IPS-20b (cell line): ENCODE data around the gene AMIGO3.
A peak's percentile ranks its signal among the peaks of the same experiment; 100 is the strongest.

Experiments used
- H3K27ac ChIP-seq: one replicate; pipeline ENCODE4 v1.5.1; 2013; ENCODE audit warnings: low read length
- H3K27me3 ChIP-seq: 2 replicates; pipeline ENCODE4 v1.6.1; 2013; ENCODE audit warnings: mild to moderate bottlenecking, low read length, inconsistent platforms; ENCODE audit not compliant: insufficient read depth
- H3K36me3 ChIP-seq: 2 replicates; pipeline ENCODE4 v1.6.1; 2013; ENCODE audit warnings: low read depth, mild to moderate bottlenecking, inconsistent platforms, low read length, moderate library complexity; ENCODE audit not compliant: insufficient read depth
- H3K4me1 ChIP-seq: 2 replicates; pipeline ENCODE4 v1.6.1; 2013; ENCODE audit warnings: mild to moderate bottlenecking, control low read depth, inconsistent platforms, low read length, moderate library complexity; ENCODE audit not compliant: insufficient read depth
- H3K4me3 ChIP-seq: 2 replicates; pipeline ENCODE4 v1.5.1; 2013; ENCODE audit warnings: mild to moderate bottlenecking, low read length, inconsistent platforms
- H3K9ac ChIP-seq: 2 replicates; pipeline ENCODE4 v1.6.1; 2013; ENCODE audit warnings: low read depth, mild to moderate bottlenecking, inconsistent platforms, low read length, moderate library complexity
- H3K9me3 ChIP-seq: 2 replicates; pipeline ENCODE4 v1.6.1; 2013; ENCODE audit warnings: mild to moderate bottlenecking, low read depth, low read length, inconsistent platforms; ENCODE audit not compliant: insufficient read depth

The AMIGO3 gene

GRCh38 chr3:49723628-49724551 is 4.4 kb upstream of the AMIGO3 start, which contains the start of gene GMPPB:
Gene GMPPB, minus strand, starts transcription at chr3:49723951. Its CDS starts 225 bp downstream, at chr3:49723726.
- H3K27ac ChIP-seq: peak within 1 kb of the TSS; percentile 79

GRCh38 chr3:49723296-49723627 is 3.8 kb upstream of the AMIGO3 start:
- peak overlapping the region; percentile 99 for H3K4me3 ChIP-seq

More at GRCh38 chr3:49723628-49724551, 4.4 kb upstream of the AMIGO3 start, which contains the start of gene GMPPB:
- Histone ChIP-seq H3K4me3 (peak within 1 kb of the TSS; percentile 99), H3K27me3 (no peaks in the 10 kb centered on the region), H3K9me3 (no peaks in the 10 kb centered on the region), H3K9ac (peak within 1 kb of the TSS; percentile 95), H3K36me3 (peaks cover 52% of the 10 kb centered on the region), H3K4me1 (peaks cover 6% of the 10 kb centered on the region; the same call in 1 of the 2 replicates)

GRCh38 chr3:49722896-49723295 is 3.4 kb upstream of the AMIGO3 start:
- H3K27me3 ChIP-seq: no peaks in the 10 kb centered on the region
- peaks cover 6% of the 10 kb centered on the region; the same call in 1 of the 2 replicates for H3K4me1 ChIP-seq
- H3K36me3 ChIP-seq: peaks cover 48% of the 10 kb centered on the region
- H3K9ac ChIP-seq: peak overlapping the region; percentile 95; the same call in 1 of the 2 replicates
- H3K4me3 ChIP-seq: peak overlapping the region; percentile 99
- no peaks in the 10 kb centered on the region for H3K9me3 ChIP-seq
- no peak overlapping the region for H3K27ac ChIP-seq

More at GRCh38 chr3:49723296-49723627, 3.8 kb upstream of the AMIGO3 start:
- Histone ChIP-seq H3K27ac (no peak overlapping the region), H3K9me3 (no peaks in the 10 kb centered on the region), H3K9ac (peak overlapping the region; percentile 95), H3K27me3 (no peaks in the 10 kb centered on the region), H3K4me1 (peaks cover 6% of the 10 kb centered on the region; the same call in 1 of the 2 replicates), H3K36me3 (peaks cover 52% of the 10 kb centered on the region)

- Histone ChIP-seq H3K9me3 (no peaks in the 10 kb centered on the region), H3K9ac (no peak overlapping the region), H3K4me3 (peak overlapping the region; percentile 99; the same call in 1 of the 2 replicates), H3K27ac (no peak overlapping the region), H3K27me3 (no peaks in the 10 kb centered on the region), H3K36me3 (peaks cover 40% of the 10 kb centered on the region), H3K4me1 (peaks cover 6% of the 10 kb centered on the region; the same call in 1 of the 2 replicates)
Observed at GRCh38 chr3:49721896-49722781, 2.7 kb upstream of the AMIGO3 start.

- Histone ChIP-seq H3K9ac (no peak overlapping the region), H3K27ac (no peak overlapping the region), H3K9me3 (no peaks in the 10 kb centered on the region), H3K27me3 (no peaks in the 10 kb centered on the region), H3K4me3 (no peak overlapping the region), H3K4me1 (peaks cover 6% of the 10 kb centered on the region; the same call in 1 of the 2 replicates), H3K36me3 (peaks cover 34% of the 10 kb centered on the region)
Observed at GRCh38 chr3:49721596-49721895, 2.1 kb upstream of the AMIGO3 start.

GRCh38 chr3:49720855-49721595 is 1.5 kb upstream of the AMIGO3 start:
- Histone ChIP-seq H3K27ac (no peak overlapping the region), H3K4me3 (no peak overlapping the region), H3K27me3 (no peaks in the 10 kb centered on the region), H3K9me3 (no peaks in the 10 kb centered on the region), H3K4me1 (peaks cover 6% of the 10 kb centered on the region; the same call in 1 of the 2 replicates), H3K9ac (no peak overlapping the region), H3K36me3 (peaks cover 32% of the 10 kb centered on the region)

GRCh38 chr3:49718858-49719213 is 648 bp downstream of the AMIGO3 start:
- Histone ChIP-seq H3K27ac (no peak overlapping the region), H3K9me3 (no peaks in the 10 kb centered on the region), H3K9ac (peak overlapping the region; percentile 87), H3K4me3 (peak overlapping the region; percentile 78), H3K4me1 (peaks cover 3% of the 10 kb centered on the region; the same call in 1 of the 2 replicates), H3K27me3 (no peaks in the 10 kb centered on the region), H3K36me3 (peaks cover 29% of the 10 kb centered on the region)

- Histone ChIP-seq H3K36me3 (peaks cover 29% of the 10 kb centered on the region), H3K9ac (peak overlapping the region; percentile 87; the same call in 1 of the 2 replicates), H3K4me3 (peak overlapping the region; percentile 78; the same call in 1 of the 2 replicates), H3K9me3 (no peaks in the 10 kb centered on the region), H3K4me1 (peaks cover 3% of the 10 kb centered on the region; the same call in 1 of the 2 replicates), H3K27ac (no peak overlapping the region), H3K27me3 (no peaks in the 10 kb centered on the region)
Observed at GRCh38 chr3:49717959-49718857, 1.3 kb downstream of the AMIGO3 start.

GRCh38 chr3:49717211-49717958 is 2.1 kb downstream of the AMIGO3 start:
- Histone ChIP-seq H3K4me1 (no peaks in the 10 kb centered on the region), H3K9me3 (no peaks in the 10 kb centered on the region), H3K27ac (no peak overlapping the region), H3K36me3 (peaks cover 25% of the 10 kb centered on the region), H3K4me3 (no peak overlapping the region), H3K9ac (no peak overlapping the region), H3K27me3 (no peaks in the 10 kb centered on the region)

- Histone ChIP-seq H3K27me3 (no peaks in the 10 kb centered on the region), H3K9ac (no peak overlapping the region), H3K4me3 (no peak overlapping the region), H3K36me3 (peaks cover 19% of the 10 kb centered on the region), H3K4me1 (no peaks in the 10 kb centered on the region), H3K27ac (no peak overlapping the region), H3K9me3 (no peaks in the 10 kb centered on the region)
Observed at GRCh38 chr3:49716691-49717210, 2.7 kb downstream of the AMIGO3 start.
